Nephron (organoid): ENCODE results near the gene SH3YL1.

Source experiments
- H3K27ac Mint-ChIP-seq, 3 experiments: 2 replicates each; pipeline ENCODE4 v1.8.0; 2020; ENCODE audit warnings: mixed read lengths in 3 of 3, mild to moderate bottlenecking in 2 of 3, moderate library complexity in 1 of 3
- H3K27me3 Mint-ChIP-seq: 2 replicates; pipeline ENCODE4 v1.8.0; 2021; ENCODE audit warnings: low read depth, mild to moderate bottlenecking, moderate library complexity, mixed read lengths
- H3K36me3 Mint-ChIP-seq: 2 replicates; pipeline ENCODE4 v1.8.0; 2020; ENCODE audit warnings: low read depth, mixed read lengths
- H3K4me1 Mint-ChIP-seq: 2 replicates; pipeline ENCODE4 v1.8.0; 2020; ENCODE audit warnings: mixed read lengths
- H3K4me3 Mint-ChIP-seq, 3 experiments: 2 replicates each; pipeline ENCODE4 v1.8.0; 2020; ENCODE audit warnings: mild to moderate bottlenecking in 3 of 3, mixed read lengths in 3 of 3, moderate library complexity in 2 of 3
- H3K9me3 Mint-ChIP-seq: 2 replicates; pipeline ENCODE4 v1.8.0; 2020; ENCODE audit warnings: mixed read lengths
- TF ChIP-seq, protein P1 (sequence below), 3 experiments: fragments of 200-600 bp; sonication (generic); IDR thresholded peaks; one replicate each; pipeline ENCODE4 v1.5.0; 2021; ENCODE audit warnings: antibody characterized with exemption in 3 of 3; ENCODE audit not compliant: unreplicated experiment in 3 of 3

Gene SH3YL1

DNA sequence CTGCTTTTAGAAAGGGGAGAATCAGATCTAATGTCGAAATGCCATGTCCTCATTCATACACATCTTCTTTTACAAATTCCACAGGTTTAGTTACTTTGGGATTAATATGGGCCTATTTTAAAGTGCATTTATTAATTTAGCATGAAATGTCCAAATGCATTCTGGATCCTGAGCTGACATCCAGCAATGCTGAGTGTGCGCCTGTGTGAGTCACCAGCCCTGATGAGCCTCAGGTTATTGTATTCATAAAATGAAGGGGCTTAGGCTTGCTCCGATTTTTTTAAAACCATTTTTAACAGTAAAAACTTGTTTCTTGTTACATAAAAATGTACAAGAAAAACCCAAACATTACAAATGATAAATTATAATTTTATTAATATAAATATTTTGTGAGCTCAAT, 94.1 kb downstream of the SH3YL1 start:
- TF ChIP-seq, protein P1, sequence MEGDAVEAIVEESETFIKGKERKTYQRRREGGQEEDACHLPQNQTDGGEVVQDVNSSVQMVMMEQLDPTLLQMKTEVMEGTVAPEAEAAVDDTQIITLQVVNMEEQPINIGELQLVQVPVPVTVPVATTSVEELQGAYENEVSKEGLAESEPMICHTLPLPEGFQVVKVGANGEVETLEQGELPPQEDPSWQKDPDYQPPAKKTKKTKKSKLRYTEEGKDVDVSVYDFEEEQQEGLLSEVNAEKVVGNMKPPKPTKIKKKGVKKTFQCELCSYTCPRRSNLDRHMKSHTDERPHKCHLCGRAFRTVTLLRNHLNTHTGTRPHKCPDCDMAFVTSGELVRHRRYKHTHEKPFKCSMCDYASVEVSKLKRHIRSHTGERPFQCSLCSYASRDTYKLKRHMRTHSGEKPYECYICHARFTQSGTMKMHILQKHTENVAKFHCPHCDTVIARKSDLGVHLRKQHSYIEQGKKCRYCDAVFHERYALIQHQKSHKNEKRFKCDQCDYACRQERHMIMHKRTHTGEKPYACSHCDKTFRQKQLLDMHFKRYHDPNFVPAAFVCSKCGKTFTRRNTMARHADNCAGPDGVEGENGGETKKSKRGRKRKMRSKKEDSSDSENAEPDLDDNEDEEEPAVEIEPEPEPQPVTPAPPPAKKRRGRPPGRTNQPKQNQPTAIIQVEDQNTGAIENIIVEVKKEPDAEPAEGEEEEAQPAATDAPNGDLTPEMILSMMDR (IDR thresholded peaks at IDR 0.05; ENCODE audit: unreplicated experiment in 3 of 3), result no peak
- Mint-ChIP-seq H3K4me3 (no peak overlapping the region), H3K27me3 (peaks cover 8% of the 10 kb centered on the region), H3K36me3 (no peaks in the 10 kb centered on the region), H3K9me3 (no peaks in the 10 kb centered on the region), H3K4me1 (peaks cover under 1% of the 10 kb centered on the region), H3K27ac (no peak overlapping the region)
